ENCODE measurements around the gene ATG16L1. TPM values are rescaled to one million over a fixed set of nuclear protein-coding genes. Genes with fewer than 3 reads are reported as not detected.

Gene ATG16L1
- total RNA-seq, 1 donor from 2014 or later, result 24.8 TPM

DNA sequence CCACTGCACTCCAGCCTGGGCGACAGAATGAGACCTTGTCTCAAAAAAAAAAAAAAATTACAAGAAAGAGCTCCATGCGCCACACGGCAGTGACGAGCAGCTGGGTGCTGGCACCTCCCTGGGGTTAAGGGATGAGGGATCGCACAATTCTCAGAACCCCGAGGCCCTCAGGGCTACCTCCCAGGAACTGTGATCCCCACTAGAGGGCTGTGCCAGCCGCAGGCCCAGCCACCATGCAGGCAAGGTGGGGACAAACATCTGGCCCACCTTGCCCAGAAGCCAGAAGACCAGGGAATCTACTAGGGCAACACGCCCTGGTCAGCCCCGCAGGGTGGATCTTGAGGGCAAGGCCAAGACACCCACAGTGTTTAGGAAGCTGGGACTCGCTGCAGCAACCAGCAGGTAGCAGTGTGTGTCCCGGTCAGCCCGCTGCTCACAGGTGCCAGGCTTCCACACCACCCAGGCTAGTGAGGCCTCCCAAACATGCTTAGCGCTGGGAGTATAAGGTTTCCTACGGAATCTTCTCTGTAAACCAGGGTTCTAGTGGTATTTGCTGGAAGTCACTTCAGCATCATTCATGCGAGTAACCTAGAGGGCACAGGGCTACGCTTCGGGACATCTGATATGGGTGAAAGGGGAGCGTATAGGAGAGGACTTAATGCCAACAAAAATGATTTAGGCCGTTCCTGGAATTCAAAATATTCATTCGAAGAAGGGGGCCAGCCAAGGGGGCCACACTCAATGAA is 62.9 kb downstream of the ATG16L1 start:
- peaks cover 9% of the 10 kb centered on the region for H3K27me3 Mint-ChIP-seq (ENCODE audit: low read depth)
- no peak overlapping the region for H3K27ac Mint-ChIP-seq (ENCODE audit: unreplicated experiment)
- H3K36me3 Mint-ChIP-seq (ENCODE audit: low read depth), result no peaks in the 10 kb centered on the region
- H3K9me3 Mint-ChIP-seq (ENCODE audit: low read depth), result no peaks in the 10 kb centered on the region
- DNase-seq (ENCODE audit: low spot score), result no peak
- H3K4me1 Mint-ChIP-seq (ENCODE audit: low read depth), result no peaks in the 10 kb centered on the region
- no peak overlapping the region for H3K4me3 Mint-ChIP-seq (ENCODE audit: unreplicated experiment)
- TF ChIP-seq, protein P1, sequence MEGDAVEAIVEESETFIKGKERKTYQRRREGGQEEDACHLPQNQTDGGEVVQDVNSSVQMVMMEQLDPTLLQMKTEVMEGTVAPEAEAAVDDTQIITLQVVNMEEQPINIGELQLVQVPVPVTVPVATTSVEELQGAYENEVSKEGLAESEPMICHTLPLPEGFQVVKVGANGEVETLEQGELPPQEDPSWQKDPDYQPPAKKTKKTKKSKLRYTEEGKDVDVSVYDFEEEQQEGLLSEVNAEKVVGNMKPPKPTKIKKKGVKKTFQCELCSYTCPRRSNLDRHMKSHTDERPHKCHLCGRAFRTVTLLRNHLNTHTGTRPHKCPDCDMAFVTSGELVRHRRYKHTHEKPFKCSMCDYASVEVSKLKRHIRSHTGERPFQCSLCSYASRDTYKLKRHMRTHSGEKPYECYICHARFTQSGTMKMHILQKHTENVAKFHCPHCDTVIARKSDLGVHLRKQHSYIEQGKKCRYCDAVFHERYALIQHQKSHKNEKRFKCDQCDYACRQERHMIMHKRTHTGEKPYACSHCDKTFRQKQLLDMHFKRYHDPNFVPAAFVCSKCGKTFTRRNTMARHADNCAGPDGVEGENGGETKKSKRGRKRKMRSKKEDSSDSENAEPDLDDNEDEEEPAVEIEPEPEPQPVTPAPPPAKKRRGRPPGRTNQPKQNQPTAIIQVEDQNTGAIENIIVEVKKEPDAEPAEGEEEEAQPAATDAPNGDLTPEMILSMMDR (IDR thresholded peaks at IDR 0.05), result no peak

DNA sequence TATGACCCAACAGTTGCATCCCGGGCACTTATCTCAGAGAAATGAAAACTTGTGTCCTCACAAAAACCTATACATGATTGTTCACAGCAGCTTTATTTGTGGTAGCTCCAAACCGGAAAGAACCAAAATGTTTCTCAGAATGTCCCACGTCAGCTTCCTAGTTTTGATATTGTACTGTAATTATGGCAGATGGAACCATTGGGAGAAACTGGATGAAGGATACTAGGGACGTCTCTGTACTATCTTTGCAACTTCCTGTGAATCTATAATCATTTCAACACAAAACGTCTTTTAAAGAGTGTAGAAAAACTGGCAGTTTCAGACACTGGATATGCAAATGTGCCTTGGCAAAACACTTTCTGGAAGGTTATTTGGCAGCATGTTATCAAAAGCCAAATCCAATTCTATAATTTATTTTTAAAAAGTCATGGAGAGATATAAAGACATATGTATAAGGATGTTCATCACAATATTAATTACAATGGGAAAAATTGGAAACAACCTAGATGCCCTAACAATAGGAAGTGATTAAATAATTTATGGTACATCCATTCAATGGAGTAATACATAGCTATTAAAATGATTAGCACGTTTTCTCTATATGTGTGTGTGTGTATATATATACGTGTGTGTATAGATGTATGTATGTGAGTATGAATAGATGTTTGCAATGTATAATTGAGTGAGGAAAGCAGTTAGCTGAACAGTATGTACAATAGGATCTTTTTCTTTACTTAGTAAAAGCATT is 65.9 kb downstream of the ATG16L1 start:
- no peaks in the 10 kb centered on the region for H3K36me3 Mint-ChIP-seq (ENCODE audit: low read depth)
- no peak overlapping the region for H3K27ac Mint-ChIP-seq (ENCODE audit: unreplicated experiment)
- peaks cover 15% of the 10 kb centered on the region for H3K27me3 Mint-ChIP-seq (ENCODE audit: low read depth)
- H3K4me3 Mint-ChIP-seq (ENCODE audit: unreplicated experiment), result no peak overlapping the region
- DNase-seq (ENCODE audit: low spot score), result no peak
- H3K9me3 Mint-ChIP-seq (ENCODE audit: low read depth), result no peaks in the 10 kb centered on the region
- TF ChIP-seq, protein P1 (IDR thresholded peaks at IDR 0.05), result no peak
- H3K4me1 Mint-ChIP-seq (ENCODE audit: low read depth), result no peaks in the 10 kb centered on the region

DNA sequence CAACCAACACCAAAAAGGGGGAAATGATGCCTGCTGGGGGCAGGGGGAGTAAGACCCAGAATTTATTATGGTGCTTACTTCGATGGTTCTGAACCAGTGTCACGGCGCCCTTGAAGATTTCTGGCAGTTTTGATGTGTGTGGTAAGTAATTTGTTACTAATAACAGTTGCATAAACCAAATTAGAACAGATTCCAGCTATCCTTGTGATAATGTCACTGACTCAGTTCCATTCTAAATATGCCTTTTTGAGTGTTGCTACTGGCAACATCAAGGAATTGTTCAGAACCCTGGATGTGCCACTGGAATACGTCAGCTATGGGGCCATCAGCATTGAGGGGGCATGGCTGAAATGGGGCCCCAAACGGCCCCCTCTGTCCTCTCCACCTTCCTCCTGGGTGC is 67.8 kb downstream of the ATG16L1 start:
- H3K27ac Mint-ChIP-seq (ENCODE audit: unreplicated experiment), result no peak overlapping the region
- peaks cover 11% of the 10 kb centered on the region for H3K27me3 Mint-ChIP-seq (ENCODE audit: low read depth)
- H3K4me1 Mint-ChIP-seq (ENCODE audit: low read depth), result no peaks in the 10 kb centered on the region
- TF ChIP-seq, protein P1 (IDR thresholded peaks at IDR 0.05), result no peak
- no peak for DNase-seq (ENCODE audit: low spot score)
- no peak overlapping the region for H3K4me3 Mint-ChIP-seq (ENCODE audit: unreplicated experiment)
- H3K9me3 Mint-ChIP-seq (ENCODE audit: low read depth), result no peaks in the 10 kb centered on the region
- H3K36me3 Mint-ChIP-seq (ENCODE audit: low read depth), result no peaks in the 10 kb centered on the region

DNA sequence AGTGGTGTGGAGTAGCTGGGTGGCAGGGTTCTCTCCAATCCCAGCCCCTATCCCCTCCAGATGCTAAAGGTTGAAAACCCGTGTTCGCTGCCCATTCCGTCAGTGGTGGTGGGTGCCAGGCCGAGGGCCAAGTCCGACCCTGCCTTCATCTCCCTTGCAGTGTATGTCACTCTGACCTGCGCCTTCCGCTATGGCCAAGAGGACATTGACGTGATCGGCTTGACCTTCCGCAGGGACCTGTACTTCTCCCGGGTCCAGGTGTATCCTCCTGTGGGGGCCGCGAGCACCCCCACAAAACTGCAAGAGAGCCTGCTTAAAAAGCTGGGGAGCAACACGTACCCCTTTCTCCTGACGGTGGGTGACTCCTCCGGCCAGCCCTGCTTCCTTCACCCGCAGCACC is 69.0 kb downstream of the ATG16L1 start:
- Mint-ChIP-seq H3K4me1 (ENCODE audit: low read depth) (no peaks in the 10 kb centered on the region), H3K4me3 (ENCODE audit: unreplicated experiment) (no peak overlapping the region), H3K27ac (ENCODE audit: unreplicated experiment) (no peak overlapping the region), H3K9me3 (ENCODE audit: low read depth) (no peaks in the 10 kb centered on the region), H3K27me3 (ENCODE audit: low read depth) (peaks cover 13% of the 10 kb centered on the region), H3K36me3 (ENCODE audit: low read depth) (no peaks in the 10 kb centered on the region)
- TF ChIP-seq, protein P1 (IDR thresholded peaks at IDR 0.05), result no peak
- peak; percentile 60 for DNase-seq (ENCODE audit: low spot score)

DNA sequence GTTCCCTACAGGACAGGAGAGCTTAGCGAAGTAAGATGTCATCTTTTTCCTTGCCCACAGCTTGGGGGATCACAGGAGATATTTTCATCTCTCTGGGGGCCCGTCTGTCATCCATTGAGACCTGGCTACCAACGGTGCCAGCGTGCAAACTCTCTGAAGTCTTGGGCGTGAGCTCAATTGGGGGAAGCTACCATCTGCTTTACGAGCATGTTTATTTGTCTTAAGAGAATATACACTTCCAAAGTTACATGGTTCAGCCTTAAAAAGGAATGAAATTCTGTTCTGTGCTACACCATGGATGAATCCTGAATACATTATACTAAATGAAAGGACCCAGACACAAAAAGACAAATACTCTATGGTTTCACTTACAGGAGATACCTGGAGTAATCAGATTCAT is 69.7 kb downstream of the ATG16L1 start:
- TF ChIP-seq, protein P1 (IDR thresholded peaks at IDR 0.05), result no peak

More for the DNA sequence above, 69.7 kb downstream of the ATG16L1 start:
- DNase-seq (ENCODE audit: low spot score), result peak; percentile 13
- peaks cover 13% of the 10 kb centered on the region for H3K27me3 Mint-ChIP-seq (ENCODE audit: low read depth)
- no peaks in the 10 kb centered on the region for H3K9me3 Mint-ChIP-seq (ENCODE audit: low read depth)
- no peaks in the 10 kb centered on the region for H3K4me1 Mint-ChIP-seq (ENCODE audit: low read depth)
- no peak overlapping the region for H3K27ac Mint-ChIP-seq (ENCODE audit: unreplicated experiment)
- no peak overlapping the region for H3K4me3 Mint-ChIP-seq (ENCODE audit: unreplicated experiment)
- H3K36me3 Mint-ChIP-seq (ENCODE audit: low read depth), result no peaks in the 10 kb centered on the region

All from chondrocyte (in vitro differentiated cells).